K562 (cell line): ENCODE data around the gene GOLGA6B. TPM values are rescaled to one million over a fixed set of nuclear protein-coding genes. Genes with fewer than 3 reads are reported as not detected.
"Not testable (repeated sequence)": the region's sequence is repeated elsewhere in the genome, so short reads cannot be mapped to it uniquely, and the experiment has no call there.

Experiments
- ATAC-seq: fragments of 200-7000 bp; cut with Tn5 transposase; 3 replicates; pipeline ENCODE4 v1.9.1; 2020; ENCODE audit warnings: moderate library complexity
- BruUV-seq: library from RNA; stranded (reverse); fragments of 400-500 nt; replicated peaks from 2 replicates; lab custom pipeline; 2021; lab: Mats Ljungman, UMichigan
- CTCF ChIA-PET: fragments of 300-600 bp; formaldehyde crosslinking; extraction: SDS; loops from one replicate; lab custom pipeline; 2021; ENCODE audit warnings: low intra/inter-chr PET ratio; lab: Yijun Ruan, JAX
- POLR2A ChIA-PET: fragments of 300-600, 350-650 bp; sonication (Branson Sonifier 250); formaldehyde crosslinking; extraction: SDS; loops from one replicate; lab custom pipeline; 2021; ENCODE audit warnings: antibody characterized with exemption, inconsistent platforms; lab: Yijun Ruan, JAX
- DNase-seq, 4 experiments: peaks; one replicate each; pipeline versions ENCODE4 v3.0.0 to v3.0.0-alpha.2; 2011 to 2018; ENCODE audit warnings: low spot score in 3 of 4, mixed read lengths in 3 of 4; ENCODE audit errors: extremely low read depth in 1 of 4
- FAIRE-seq: peaks from 2 replicates; lab custom pipeline; 2011; peaks lifted over from hg19 to GRCh38; lab: Jason Lieb, UNC
- H2AFZ ChIP-seq: 2 replicates; pipeline ENCODE4 v1.6.0; 2011; ENCODE audit warnings: low read depth, low read length, control low read depth, inconsistent platforms
- H3K27ac ChIP-seq: fragments of 200-600 bp; 3 replicates; pipeline ENCODE4 v1.8.0; 2011; ENCODE audit warnings: low read depth, mild to moderate bottlenecking, control low read depth, inconsistent platforms, low read length, moderate library complexity, mixed read lengths; ENCODE audit errors: extremely low read depth
- H3K27me3 ChIP-seq, 2 experiments: fragments of 300-600 bp in 1 of 2; 2 replicates in 1 of 2; 3 replicates in 1 of 2; pipeline versions ENCODE4 v1.6.0 to v1.8.0; 2011; ENCODE audit warnings: inconsistent platforms in 2 of 2, low read length in 2 of 2, mild to moderate bottlenecking in 1 of 2, mixed read lengths in 1 of 2, moderate library complexity in 1 of 2; ENCODE audit not compliant: control insufficient read depth in 2 of 2, insufficient read depth in 2 of 2
- H3K36me3 ChIP-seq: fragments of 300-600 bp; 3 replicates; pipeline ENCODE4 v1.8.0; 2011; ENCODE audit warnings: mild to moderate bottlenecking, low read length, inconsistent platforms; ENCODE audit not compliant: control insufficient read depth, insufficient read depth
- H3K4me1 ChIP-seq, 2 experiments: fragments of 200-600 bp in 1 of 2; replicated peaks in 1 of 2; 2 replicates in 1 of 2; 3 replicates in 1 of 2; pipeline versions ENCODE4 v1.5.1 to v1.8.0; 2011; ENCODE audit warnings: inconsistent platforms in 2 of 2, low read length in 2 of 2, mild to moderate bottlenecking in 1 of 2, mixed read lengths in 1 of 2, moderate library complexity in 1 of 2; ENCODE audit not compliant: control insufficient read depth in 2 of 2, insufficient read depth in 2 of 2
- H3K4me2 ChIP-seq: 2 replicates; pipeline ENCODE4 v1.6.1; 2011; ENCODE audit warnings: low read length, control low read depth, inconsistent platforms, mixed read lengths; ENCODE audit not compliant: insufficient read depth
- H3K4me3 ChIP-seq: fragments of 200-600 bp; sonication (generic), shearing (Covaris generic); 2 replicates; pipeline ENCODE4 v1.5.1; 2016; ENCODE audit warnings: control low read depth, inconsistent platforms
- H3K79me2 ChIP-seq: fragments of 200-600 bp; 3 replicates; pipeline ENCODE4 v1.8.0; 2011; ENCODE audit warnings: low read length, inconsistent platforms; ENCODE audit not compliant: control insufficient read depth, insufficient read depth
- H3K9ac ChIP-seq, 2 experiments: 2 replicates each; pipeline versions ENCODE4 v1.6.0 to v1.6.1; 2011; ENCODE audit warnings: low read depth in 2 of 2, low read length in 2 of 2, control low read depth in 1 of 2, inconsistent platforms in 1 of 2, mild to moderate bottlenecking in 1 of 2, mixed read lengths in 1 of 2; ENCODE audit not compliant: insufficient read depth in 1 of 2
- H3K9me1 ChIP-seq: one replicate; pipeline ENCODE4 v1.6.0; 2011; ENCODE audit warnings: inconsistent platforms, mild to moderate bottlenecking, low read length, moderate library complexity; ENCODE audit not compliant: control insufficient read depth, insufficient read depth
- H3K9me3 ChIP-seq: replicated peaks from 2 replicates; pipeline ENCODE4 v1.5.1; 2011; ENCODE audit warnings: low read depth, low read length, inconsistent platforms; ENCODE audit not compliant: control insufficient read depth, insufficient read depth
- H4K20me1 ChIP-seq: replicated peaks from 2 replicates; pipeline ENCODE4 v1.6.1; 2011; ENCODE audit warnings: low read length, inconsistent platforms, mixed read lengths; ENCODE audit not compliant: control insufficient read depth, insufficient read depth
- ELF1 ChIP-seq: fragments of 200-800 bp; sonication (Bioruptor generic); IDR thresholded peaks from 2 replicates; pipeline ENCODE4 v1.6.1; 2016; ENCODE audit warnings: missing genetic modification characterization, missing compliant biosample characterization
- GABPA ChIP-seq: fragments of 200-800 bp; sonication (Bioruptor generic); conservative IDR thresholded peaks from 2 replicates; pipeline ENCODE4 v1.6.1; 2016; ENCODE audit warnings: low read depth, missing genetic modification characterization, missing compliant biosample characterization
- MAZ ChIP-seq, 2 experiments: fragments of 450-650 bp in 1 of 2; sonication (generic) in 1 of 2; formaldehyde crosslinking; IDR thresholded peaks in 1 of 2; conservative IDR thresholded peaks in 1 of 2; 2 replicates each; pipeline versions ENCODE4 v1.4.0 to v1.5.0; 2020; ENCODE audit warnings: mild to moderate bottlenecking in 1 of 2, missing genetic modification reagents in 1 of 2
- POLR2G ChIP-seq: fragments of 200-400 bp; formaldehyde crosslinking; IDR thresholded peaks from 2 replicates; pipeline ENCODE4 v1.6.1; 2017; ENCODE audit warnings: low read depth, mild to moderate bottlenecking, antibody characterized with exemption, low read length, moderate library complexity
- RBFOX2 ChIP-seq: fragments of 200-400 bp; formaldehyde crosslinking; IDR thresholded peaks from 2 replicates; pipeline ENCODE4 v1.6.1; 2017; ENCODE audit warnings: low read depth, mild to moderate bottlenecking, low read length, moderate library complexity
- WGBS: fragments of 100-300 bp; shearing (Covaris generic); methylation state at CpG from one replicate; pipeline ENCODE4 v1.1.6; 2016; ENCODE audit warnings: low coverage, mixed read lengths; ENCODE audit not compliant: insufficient coverage; ENCODE audit errors: missing lambda C conversion rate; 5-methylcytosine and 5-hydroxymethylcytosine counted together
- in situ Hi-C: fragments of 300-500 bp; cut with MboI; formaldehyde crosslinking; loops from 4 replicates; pipeline ENCODE4 v1.15.0; 2018; ENCODE audit warnings: inconsistent platforms, mixed read lengths
- intact Hi-C: fragments of 100-400 bp; cut with micrococcal nuclease; formaldehyde crosslinking; loops from 2 replicates; pipeline ENCODE4 v1.14.2; 2022
- polyA plus RNA-seq, 8 experiments: library from polyadenylated mRNA; depleted of rRNA in 4 of 8; stranded (reverse) in 5 of 8; unstranded in 3 of 8; fragments of >200 nt; fragmentation: Nextera tagmentation in 2 of 8; fragmentation: Illumina TruSeq in 1 of 8; extraction: Ambion mirVana in 2 of 8; extraction: Trizol in 1 of 8; gene quantifications; 2 replicates each; pipeline versions ENCODE4 v1.2.1 to v1.2.3, GENCODE V29; 2011 to 2014; ENCODE audit warnings: inconsistent platforms in 1 of 8, missing spikeins in 1 of 8
- total RNA-seq, 7 experiments: library from RNA; depleted of rRNA in 6 of 7; stranded (reverse); fragments of >200 nt in 6 of 7; fragmentation: Illumina TruSeq in 2 of 7; extraction: Trizol in 2 of 7; gene quantifications; 2 replicates each; pipeline versions ENCODE4 v1.2.1 to v1.2.3, GENCODE V29; 2011 to 2021; ENCODE audit warnings: low replicate concordance in 1 of 7
- TF ChIP-seq, protein P1 (sequence below): sonication (generic); formaldehyde crosslinking; IDR thresholded peaks from 2 replicates; pipeline ENCODE4 v1.5.0; 2020; ENCODE audit warnings: missing genetic modification reagents
- TF ChIP-seq, protein P2 (sequence below), 2 experiments: IDR thresholded peaks; 2 replicates each; pipeline ENCODE4 v1.6.1; 2011; ENCODE audit warnings: borderline replicate concordance in 1 of 2, control low read depth in 1 of 2, low read depth in 1 of 2, low read length in 1 of 2, mild to moderate bottlenecking in 1 of 2, mixed read lengths in 1 of 2, moderate library complexity in 1 of 2; ENCODE audit not compliant: insufficient read depth in 1 of 2, insufficient read length in 1 of 2, poor library complexity in 1 of 2, severe bottlenecking in 1 of 2; ENCODE audit errors: extremely low read depth in 1 of 2

GOLGA6B gene
- total and polyA plus RNA-seq, 9 of the 15 experiments (the other 6 are each of a cell fraction or from before 2014, with no cell fraction given) = not detected

- in situ Hi-C loops = loop anchor here (5.0 to 25.0 kb wide), 2 partner anchors 1466 to 1651 kb away; no protein-coding TSS in a partner anchor
- WGBS = no CpG with 5 or more reads among the region's 43 CpGs
These were observed 17.8 kb upstream of the GOLGA6B start for GRCh38 chr15:72636519-72637282.

GRCh38 chr15:72639759-72640483 is 14.6 kb upstream of the GOLGA6B start:
- ATAC-seq, H3K27ac ChIP-seq, H3K9ac ChIP-seq, H3K79me2 ChIP-seq, H3K4me3 ChIP-seq, POLR2A ChIA-PET, H3K27me3 ChIP-seq, H3K4me1 ChIP-seq, H4K20me1 ChIP-seq, BruUV-seq, H2AFZ ChIP-seq, FAIRE-seq, H3K36me3 ChIP-seq, CTCF ChIA-PET, intact Hi-C loops, DNase-seq, H3K9me3 ChIP-seq, H3K4me2 ChIP-seq, H3K9me1 ChIP-seq: not testable (repeated sequence)
- in situ Hi-C loops = loop anchor here (5.0 to 25.0 kb wide), 2 partner anchors 1462 to 1647 kb away; no protein-coding TSS in a partner anchor
- no CpG with 5 or more reads among the region's 26 CpGs for WGBS

More at GRCh38 chr15:72636519-72637282, 17.8 kb upstream of the GOLGA6B start:
- H3K79me2 ChIP-seq, H2AFZ ChIP-seq, H4K20me1 ChIP-seq, H3K4me1 ChIP-seq, H3K27ac ChIP-seq, H3K4me3 ChIP-seq, H3K27me3 ChIP-seq, H3K4me2 ChIP-seq, CTCF ChIA-PET, FAIRE-seq, H3K36me3 ChIP-seq: not testable (repeated sequence)
- ATAC-seq = peak; percentile 90
- TF ChIP-seq RBFOX2 = peak; percentile 56
- TF ChIP-seq, protein P1, sequence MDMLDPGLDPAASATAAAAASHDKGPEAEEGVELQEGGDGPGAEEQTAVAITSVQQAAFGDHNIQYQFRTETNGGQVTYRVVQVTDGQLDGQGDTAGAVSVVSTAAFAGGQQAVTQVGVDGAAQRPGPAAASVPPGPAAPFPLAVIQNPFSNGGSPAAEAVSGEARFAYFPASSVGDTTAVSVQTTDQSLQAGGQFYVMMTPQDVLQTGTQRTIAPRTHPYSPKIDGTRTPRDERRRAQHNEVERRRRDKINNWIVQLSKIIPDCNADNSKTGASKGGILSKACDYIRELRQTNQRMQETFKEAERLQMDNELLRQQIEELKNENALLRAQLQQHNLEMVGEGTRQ (CRISPR knock-in tag) = peak; percentile 85
- TF ChIP-seq, protein P2, sequence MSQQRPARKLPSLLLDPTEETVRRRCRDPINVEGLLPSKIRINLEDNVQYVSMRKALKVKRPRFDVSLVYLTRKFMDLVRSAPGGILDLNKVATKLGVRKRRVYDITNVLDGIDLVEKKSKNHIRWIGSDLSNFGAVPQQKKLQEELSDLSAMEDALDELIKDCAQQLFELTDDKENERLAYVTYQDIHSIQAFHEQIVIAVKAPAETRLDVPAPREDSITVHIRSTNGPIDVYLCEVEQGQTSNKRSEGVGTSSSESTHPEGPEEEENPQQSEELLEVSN (IDR thresholded peaks at IDR 0.05; ENCODE audit: borderline replicate concordance in 1 of 2, extremely low read depth in 1 of 2, insufficient read depth in 1 of 2, insufficient read length in 1 of 2, low read depth in 1 of 2, low read length in 1 of 2, poor library complexity in 1 of 2, severe bottlenecking in 1 of 2) = peak in 1 of 2 experiments; percentile 35
- peak; percentile 56; the same call in 1 of the 2 replicates for TF ChIP-seq GABPA
- TF ChIP-seq POLR2G = peak; percentile 55
- TF ChIP-seq ELF1 (tag) = peak; percentile 42; the same call in 1 of the 2 replicates
- peak in 1 of 2 experiments; percentile 80; a peak in 2 of 4 replicates for TF ChIP-seq MAZ (CRISPR knock-in tag; conservative IDR thresholded peaks at IDR 0.05 in 1 of 2, IDR thresholded peaks at IDR 0.05 in 1 of 2)
- TF ChIP-seq, all 486 proteins: peak for 7; not testable (repeated sequence) for 479
- DNase-seq = peak in 1 of 4 experiments; percentile 81
- H3K9me1 ChIP-seq, intact Hi-C loops, H3K9ac ChIP-seq, POLR2A ChIA-PET, H3K9me3 ChIP-seq: not testable (repeated sequence)
- BruUV-seq = TSS peak; percentile 97
